Esophagus muscularis mucosa (tissue), 4 donors: Measurements from ENCODE around the gene AGPS.

Experiments used
- CTCF ChIP-seq, 3 experiments: fragments of 200-600 bp in 2 of 3; fragments of 450-650 bp in 1 of 3; sonication (generic) in 2 of 3; IDR thresholded peaks; one replicate each; pipeline ENCODE4 v1.5.1; 2017 to 2019; ENCODE audit warnings: antibody characterized with exemption in 3 of 3, mild to moderate bottlenecking in 2 of 3, moderate library complexity in 1 of 3
- EP300 ChIP-seq: sonication (generic); formaldehyde crosslinking; IDR thresholded peaks from one replicate; pipeline ENCODE4 v1.6.1; 2017; ENCODE audit warnings: antibody characterized with exemption
- POLR2A ChIP-seq: fragments of 450-650 bp; IDR thresholded peaks from one replicate; pipeline ENCODE4 v1.6.1; 2017; ENCODE audit warnings: antibody characterized with exemption, moderate library complexity, mild to moderate bottlenecking, low read depth
- POLR2AphosphoS5 ChIP-seq, 2 donors: sonication (generic); formaldehyde crosslinking; IDR thresholded peaks; one replicate each; pipeline ENCODE4 v1.6.1; 2017; ENCODE audit warnings: antibody characterized with exemption in 2 of 2

- TF ChIP-seq POLR2A (no peak), POLR2AphosphoS5 (IDR thresholded peaks at IDR 0.05) (no peak), CTCF (IDR thresholded peaks at IDR 0.05) (no peak), EP300 (no peak)
Measured at GRCh38 chr2:177393824-177394593, 1.4 kb downstream of the AGPS start.
